B cell (primary cell): ENCODE measurements around the gene CDKN3.

ENCODE experiments used
- EZH2 ChIP-seq: IDR thresholded peaks from 2 replicates; pipeline ENCODE4 v1.6.1; 2012; ENCODE audit warnings: borderline replicate concordance, low read depth, mild to moderate bottlenecking, moderate library complexity, low read length; ENCODE audit not compliant: insufficient read depth, poor library complexity, severe bottlenecking
- TF ChIP-seq, protein P1 (sequence below): fragments of 200-600 bp; IDR thresholded peaks from one replicate; pipeline ENCODE4 v1.8.0; 2022; ENCODE audit warnings: antibody characterized with exemption, mild to moderate bottlenecking

DNA sequence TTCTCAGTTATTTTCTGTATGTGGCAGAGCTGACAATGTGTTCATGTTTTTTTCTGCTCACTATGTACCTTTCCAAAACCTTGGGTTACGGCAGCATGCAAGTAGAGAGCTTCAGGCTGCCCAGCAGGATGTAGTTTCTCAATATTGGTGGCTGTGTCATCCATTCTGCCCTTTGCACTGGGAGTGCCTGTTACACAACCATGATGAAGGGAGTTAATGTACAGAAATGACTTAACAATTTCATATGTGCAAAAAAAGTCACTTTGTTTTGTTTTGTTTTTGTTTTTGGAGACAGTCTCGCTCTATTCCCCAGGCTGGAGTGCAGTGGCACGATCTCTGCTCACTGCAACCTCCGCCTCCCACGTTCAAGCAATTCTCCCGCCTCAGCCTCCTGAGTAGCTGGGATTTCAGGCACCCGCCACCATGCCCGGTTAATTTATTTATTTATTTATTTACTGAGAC is 50.5 kb downstream of the CDKN3 start:
- TF ChIP-seq, protein P1, sequence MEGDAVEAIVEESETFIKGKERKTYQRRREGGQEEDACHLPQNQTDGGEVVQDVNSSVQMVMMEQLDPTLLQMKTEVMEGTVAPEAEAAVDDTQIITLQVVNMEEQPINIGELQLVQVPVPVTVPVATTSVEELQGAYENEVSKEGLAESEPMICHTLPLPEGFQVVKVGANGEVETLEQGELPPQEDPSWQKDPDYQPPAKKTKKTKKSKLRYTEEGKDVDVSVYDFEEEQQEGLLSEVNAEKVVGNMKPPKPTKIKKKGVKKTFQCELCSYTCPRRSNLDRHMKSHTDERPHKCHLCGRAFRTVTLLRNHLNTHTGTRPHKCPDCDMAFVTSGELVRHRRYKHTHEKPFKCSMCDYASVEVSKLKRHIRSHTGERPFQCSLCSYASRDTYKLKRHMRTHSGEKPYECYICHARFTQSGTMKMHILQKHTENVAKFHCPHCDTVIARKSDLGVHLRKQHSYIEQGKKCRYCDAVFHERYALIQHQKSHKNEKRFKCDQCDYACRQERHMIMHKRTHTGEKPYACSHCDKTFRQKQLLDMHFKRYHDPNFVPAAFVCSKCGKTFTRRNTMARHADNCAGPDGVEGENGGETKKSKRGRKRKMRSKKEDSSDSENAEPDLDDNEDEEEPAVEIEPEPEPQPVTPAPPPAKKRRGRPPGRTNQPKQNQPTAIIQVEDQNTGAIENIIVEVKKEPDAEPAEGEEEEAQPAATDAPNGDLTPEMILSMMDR = no peak
- no peak for TF ChIP-seq EZH2
